Left forelimb (tissue), 1 donor: ENCODE results near the gene DNMT3B.
"Not testable (repeated sequence)": the region's sequence is repeated elsewhere in the genome, so short reads cannot be mapped to it uniquely, and the experiment has no call there.

Experiments used
- DNase-seq: peaks from one replicate; pipeline ENCODE4 v3.0.0-alpha.2; 2018; ENCODE audit warnings: low spot score

The DNMT3B gene

DNA sequence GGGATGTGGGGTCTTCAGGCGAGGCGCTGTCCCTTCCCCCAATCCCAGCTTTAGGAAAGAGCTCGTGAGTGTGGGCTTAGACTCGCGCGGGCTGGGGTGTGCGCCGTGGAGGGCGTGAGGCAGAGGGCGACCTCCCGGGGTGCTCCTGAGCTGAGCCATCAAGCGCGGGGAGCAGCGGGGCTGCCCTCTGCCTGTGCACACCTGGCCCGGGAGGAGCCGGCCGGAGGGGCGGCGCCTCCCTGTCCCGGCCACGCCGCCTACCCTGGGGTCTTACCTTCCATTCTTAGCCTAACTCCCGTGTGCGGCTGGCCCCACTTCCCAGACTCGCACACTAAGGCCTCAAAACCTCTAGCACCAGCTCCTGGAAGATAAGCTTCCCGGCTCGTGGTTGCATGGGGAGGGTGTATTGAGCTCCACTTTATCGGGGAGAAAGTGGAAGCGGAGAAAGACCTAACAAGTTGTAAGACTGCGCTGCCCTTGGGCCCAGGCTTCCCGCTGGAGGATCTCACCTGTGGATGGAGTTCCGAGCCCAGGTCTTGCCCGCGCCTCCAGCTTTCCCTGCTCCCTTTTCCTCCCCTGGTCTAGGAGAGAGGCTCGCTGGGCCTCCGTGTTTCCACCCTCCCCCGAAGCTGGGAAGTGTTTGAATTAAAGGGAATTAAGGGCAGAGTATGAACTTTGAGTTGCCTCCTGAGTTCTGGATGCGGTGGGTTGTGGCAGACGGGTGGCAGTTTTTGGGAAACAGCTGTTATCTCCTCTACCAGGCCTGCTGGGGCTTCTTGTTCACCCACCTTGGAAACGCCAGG, 1.2 kb downstream of the DNMT3B start:
- no peak for DNase-seq

DNA sequence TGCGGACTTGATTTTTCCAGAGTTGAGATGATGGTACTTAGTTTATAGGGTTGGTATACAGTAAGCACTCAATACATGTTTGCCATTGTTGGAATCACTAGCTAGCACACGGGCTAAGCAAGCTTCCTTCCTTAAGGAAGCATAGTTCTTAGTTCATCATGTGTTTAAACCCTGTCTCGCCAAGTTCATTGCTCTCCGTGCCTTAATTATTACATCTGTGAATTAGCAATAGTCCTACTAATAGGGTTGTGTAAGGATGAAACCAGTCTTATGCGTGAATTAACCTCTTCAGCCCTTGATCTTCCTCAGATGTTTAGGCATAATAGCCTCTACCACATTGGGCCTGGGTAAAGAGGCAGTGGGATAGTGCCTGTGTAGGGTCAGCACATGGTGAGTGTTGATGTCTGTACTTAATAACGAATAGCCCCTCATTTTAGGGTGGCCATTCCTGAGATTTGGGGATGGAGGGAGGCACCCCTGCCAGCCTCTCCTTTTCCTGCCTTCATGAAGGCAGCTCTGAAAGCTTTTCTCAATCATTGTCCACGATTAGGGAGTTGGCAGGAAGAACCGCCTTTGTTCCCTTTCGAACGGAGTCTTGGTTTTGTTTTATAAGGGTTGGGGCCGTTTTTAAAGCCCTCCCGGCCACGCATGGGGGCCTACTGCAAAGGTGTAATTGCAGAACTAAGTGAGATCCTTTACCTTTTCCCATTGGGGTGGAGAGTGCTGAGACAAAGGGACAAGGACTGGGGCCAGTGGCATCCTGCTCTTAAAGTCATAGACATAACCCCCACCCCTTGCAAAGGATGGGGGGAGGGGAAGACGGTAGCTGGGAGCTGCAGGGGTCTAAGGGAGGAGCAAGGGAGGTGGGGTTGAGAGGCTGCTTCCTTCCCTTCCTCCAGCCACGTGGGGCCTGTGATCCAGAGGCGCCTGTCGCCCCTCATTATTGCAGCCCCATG, 2.1 kb downstream of the DNMT3B start:
- DNase-seq, result no peak

DNA sequence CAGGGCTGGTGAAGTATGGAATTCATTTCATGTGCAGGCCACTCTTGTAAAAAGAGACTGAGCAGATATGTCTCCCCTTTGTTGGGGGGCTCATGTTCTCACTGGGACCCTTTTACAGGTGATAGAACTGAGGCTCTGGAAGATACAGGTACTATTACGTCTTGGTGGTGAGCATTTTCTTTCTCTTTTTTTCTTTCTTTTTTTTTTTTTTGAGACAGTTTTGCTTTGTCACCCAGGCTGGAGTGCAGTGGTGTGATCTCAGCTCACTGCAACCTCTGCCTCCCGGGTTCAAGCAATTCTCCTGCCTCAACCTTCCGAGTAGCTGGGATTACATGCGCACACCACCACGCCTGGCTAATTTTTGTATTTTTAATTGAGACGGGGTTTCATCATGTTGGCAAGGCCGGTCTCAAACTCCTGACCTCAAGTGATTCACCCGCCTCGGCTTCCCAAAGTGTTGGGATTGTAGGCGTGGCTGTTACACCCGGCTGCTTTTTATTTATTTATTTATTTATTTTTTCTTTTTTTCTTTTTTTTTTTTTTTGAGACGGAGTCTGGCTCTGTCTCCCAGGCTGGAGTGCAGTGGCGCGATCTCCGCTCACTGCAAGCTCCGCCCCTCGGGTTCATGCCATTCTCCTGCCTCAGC, 3.2 kb downstream of the DNMT3B start:
- DNase-seq, result not testable (repeated sequence)

DNA sequence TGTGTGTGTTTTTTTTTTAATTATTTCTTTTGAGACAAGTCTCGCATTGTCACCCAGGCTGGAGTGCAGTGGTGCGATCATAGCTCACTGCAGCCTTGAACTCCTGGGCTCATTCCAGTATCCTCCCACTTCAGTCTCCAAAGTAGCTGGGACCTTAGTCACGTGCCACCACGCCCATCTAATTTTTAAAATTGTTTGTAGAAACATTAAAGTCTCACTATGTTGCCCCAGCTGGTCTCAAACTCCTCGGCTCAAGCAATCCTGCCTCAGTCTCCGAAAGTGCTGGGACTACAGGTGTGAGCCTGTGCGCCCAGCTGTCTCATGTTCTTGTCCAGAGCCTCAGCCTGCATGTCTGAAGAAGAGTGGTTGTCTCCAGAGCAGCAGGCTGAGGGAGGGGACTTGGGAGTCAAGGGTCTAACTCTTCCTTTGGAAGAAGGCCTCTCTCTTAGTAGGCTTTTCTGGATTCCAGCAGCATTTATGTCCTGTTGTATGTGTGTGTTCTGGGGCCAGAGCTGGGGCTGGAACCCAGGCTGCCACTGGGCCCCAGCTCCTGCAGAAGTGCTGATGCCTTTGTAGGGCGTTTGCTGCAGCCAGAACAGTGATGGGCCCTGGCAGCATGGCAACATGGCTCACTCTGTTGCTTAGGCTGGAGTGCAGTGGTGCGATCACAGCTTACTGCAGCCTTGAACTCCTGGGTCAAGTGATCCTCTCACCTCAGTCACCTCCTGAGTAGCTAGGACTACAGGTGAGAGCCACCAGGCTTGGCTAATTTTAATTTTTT, 5.4 kb downstream of the DNMT3B start:
- no peak for DNase-seq

DNA sequence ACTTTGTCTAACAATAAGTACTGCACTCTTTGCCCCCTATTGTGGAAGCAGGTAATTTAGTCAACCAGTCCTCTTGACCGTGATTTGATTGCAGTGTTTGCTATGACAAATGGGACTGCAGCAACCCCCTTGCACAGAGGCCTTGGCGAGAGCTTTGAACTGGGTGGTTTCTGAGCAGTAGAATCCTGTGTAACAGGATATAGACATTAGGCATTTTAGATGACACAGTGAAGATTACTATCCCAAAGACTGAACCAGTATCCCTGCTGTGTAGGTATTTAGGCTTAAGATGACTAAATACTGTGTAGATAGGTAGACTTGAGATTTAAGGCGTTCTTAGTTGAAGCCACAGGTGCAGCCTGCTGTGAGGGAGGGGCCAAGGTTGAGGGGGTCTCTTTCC, 9.9 kb downstream of the DNMT3B start:
- no peak for DNase-seq

DNA sequence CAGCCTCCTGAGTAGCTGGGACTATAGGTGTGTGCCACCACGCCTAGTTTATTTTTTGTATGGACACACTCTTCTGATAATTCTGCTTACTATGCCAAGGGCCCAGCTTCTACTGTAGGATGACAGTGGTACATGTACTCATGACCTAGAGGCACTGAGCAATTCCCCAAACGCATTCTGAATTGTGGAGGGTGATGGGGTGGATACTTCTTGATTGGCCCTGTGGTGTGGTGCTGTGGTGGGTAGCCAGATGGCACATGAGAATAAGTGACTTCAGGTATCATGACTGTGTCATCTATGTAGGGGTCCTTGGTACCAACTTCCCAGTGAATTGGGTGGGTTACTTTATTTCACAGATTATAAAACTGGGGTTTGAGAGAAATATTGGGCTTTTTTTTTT, 11.0 kb downstream of the DNMT3B start:
- DNase-seq, result no peak

DNA sequence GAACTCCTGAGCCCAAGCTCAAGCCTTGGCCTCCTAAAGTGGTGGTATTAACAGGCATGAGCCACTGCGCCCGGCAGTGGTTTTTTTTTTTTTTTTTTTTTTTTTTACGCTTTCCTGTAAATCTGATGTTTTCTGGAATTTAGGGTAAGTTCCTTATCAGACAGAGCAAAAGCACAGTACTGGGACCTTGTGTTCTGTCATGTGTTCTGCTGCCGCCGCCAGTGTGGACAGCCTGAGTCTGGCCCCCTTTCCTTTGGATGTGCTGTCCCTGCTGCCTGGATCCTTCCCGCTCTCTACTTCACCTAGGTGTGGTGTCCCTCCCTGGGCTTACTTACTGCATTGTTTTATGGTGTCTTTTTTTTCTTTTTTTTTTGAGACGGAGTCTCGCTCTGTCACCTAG, 11.7 kb downstream of the DNMT3B start:
- no peak for DNase-seq

DNA sequence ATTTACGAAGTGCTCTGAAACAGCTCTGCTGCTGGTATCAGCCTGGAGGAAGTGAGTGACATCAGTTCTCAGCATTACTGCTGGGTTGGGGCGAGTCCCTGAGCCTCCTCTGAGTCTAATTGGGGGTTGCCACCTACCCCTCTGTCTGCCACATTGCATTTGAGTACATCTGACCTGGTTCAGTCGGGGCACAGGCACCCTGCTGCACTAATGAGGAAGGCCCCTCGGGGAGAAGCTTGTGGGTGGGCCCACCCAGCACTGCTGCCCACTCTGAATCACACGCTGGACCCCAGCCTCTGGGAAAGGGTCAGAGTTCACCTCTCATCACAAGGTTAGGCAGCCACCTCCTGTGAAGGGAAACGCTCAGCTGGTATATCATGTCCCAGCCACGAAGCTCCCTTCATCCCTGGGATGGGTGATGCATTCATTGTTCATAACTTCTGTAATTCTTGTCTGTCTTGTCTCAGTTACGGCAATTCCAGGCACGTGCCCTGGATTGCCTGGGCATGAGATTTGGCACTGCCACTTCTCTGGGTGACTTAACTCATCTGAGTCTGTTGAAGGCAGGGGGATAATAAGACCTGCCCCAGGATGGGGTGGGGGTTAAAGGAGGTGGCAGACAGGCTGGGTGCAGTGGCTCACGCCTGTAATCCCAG, 13.3 kb downstream of the DNMT3B start:
- DNase-seq, result no peak

DNA sequence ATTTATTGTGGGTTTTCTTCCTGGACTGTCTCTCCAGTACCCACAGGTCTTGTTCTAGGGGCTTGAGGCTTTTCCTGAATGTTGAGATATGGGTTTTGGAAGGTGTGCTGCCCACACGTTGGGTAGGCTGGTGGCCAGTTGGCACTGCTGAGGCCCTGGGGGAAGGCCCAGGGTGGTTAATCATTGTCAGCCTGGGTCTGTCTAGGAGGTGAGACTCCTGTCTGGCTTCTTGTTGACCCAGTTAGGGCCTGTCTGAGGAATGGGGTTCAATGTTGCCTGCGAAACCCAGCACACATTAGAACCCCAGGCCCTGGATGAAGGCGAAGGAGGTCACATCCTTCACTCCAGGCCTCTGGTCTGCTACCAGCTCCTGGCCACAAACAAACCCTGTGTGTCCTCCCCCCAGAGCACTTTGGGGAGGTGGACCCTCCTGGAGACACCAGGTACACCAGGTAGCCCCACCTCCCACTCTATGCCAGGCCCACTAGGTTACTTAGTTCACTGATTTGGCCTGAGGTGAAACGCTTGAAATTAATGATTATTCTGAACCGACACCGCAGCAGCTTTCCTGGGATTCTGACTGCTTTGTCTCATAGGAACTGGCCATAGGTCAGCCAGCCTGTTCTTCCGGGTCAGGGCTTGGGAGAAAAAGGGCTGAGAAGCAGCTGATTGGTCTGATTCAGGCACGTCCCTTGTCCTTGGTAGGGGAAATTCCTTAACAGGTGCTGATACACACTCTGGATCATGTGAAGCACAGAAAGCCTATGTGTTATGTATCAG, 15.2 kb downstream of the DNMT3B start:
- no peak for DNase-seq

DNA sequence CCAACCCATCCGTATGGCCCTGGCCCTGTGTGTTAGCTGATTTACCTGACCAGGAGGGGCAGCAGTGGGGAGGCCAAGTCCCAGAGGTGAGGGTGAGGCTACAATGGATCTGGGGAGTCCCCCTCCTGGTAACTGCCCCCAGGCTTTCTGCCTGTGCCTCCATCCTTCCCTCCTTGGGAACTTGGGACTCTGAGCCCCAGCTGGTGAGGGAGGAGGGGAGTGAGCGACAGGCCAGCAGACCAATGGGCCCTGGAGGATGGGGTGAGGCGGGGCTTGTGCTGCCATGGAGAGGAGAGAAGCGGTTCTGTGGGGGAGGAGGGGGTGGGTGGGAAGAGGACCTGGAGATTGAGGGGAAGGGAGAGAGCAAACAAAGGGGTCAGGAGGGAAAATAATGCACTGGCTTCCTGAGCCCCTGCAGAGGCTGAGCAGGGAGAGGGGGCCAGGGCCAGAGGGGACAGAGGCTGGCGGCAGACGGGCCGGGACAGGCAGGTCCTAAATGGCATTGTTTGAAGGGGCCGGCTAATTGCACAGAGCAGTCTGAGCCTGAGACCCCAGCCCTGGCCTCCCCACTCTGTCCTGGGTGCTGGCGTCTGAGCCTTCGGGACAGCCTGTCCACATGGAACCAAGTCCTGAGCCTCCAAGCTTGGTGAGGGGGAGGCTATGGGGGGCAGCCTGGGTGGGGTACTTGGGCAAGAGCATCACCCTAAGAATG, 17.5 kb downstream of the DNMT3B start:
- no peak for DNase-seq

DNA sequence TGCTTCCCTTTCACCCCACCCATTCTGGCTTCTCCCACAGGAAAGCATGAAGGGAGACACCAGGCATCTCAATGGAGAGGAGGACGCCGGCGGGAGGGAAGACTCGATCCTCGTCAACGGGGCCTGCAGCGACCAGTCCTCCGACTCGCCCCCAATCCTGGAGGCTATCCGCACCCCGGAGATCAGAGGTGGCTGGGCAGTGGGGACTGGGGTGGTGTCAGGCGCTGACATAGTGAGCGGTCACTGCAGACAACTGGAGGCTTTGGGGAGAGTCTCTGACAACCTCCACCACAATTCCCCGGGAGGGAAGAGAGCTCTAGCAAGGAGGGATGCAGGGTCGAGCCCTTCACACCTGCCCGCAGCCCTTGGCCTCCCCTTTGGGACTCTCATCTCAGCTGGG, 18.1 kb downstream of the DNMT3B start:
- no peak for DNase-seq

DNA sequence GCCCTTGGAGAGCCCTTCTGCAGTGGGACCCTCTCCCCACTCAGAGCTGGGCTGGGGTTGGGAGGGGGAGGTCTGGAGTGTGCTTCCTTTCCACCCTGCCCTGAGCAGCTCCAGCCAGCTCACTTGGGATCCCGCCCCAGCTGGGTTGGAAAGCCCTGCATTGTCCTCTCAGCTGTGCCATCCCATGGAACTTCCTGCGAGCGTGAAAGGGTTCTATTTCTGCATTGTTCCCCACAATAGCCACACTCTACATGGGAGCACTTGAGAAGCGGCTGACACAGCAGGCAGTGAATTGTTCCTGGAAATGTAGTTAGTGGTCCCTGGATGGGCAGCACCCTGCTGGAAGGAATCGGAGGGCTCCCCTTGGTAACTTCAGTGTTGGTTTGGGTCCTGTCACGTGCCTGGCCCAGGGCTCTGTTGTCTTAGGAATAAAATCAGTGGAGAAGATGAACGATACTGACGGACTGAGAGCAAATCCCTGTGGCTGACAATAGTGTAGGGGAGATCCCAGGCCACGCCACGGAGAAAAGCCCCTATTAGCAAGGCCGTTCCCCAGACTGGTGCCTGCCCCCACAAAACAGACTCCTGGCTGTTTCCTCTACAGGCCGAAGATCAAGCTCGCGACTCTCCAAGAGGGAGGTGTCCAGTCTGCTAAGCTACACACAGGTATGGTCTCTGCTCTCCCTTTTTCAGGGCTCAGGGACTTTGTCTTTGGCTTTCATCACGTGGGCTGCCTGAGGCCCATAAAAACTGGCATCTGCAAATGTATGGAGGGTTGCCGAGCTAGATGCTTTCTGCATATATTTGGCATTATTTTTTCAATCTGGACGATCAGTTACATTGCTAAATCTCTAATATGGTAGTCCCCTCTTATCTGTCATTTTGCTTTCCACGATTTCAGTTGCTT, 18.8 kb downstream of the DNMT3B start:
- DNase-seq, result no peak

DNA sequence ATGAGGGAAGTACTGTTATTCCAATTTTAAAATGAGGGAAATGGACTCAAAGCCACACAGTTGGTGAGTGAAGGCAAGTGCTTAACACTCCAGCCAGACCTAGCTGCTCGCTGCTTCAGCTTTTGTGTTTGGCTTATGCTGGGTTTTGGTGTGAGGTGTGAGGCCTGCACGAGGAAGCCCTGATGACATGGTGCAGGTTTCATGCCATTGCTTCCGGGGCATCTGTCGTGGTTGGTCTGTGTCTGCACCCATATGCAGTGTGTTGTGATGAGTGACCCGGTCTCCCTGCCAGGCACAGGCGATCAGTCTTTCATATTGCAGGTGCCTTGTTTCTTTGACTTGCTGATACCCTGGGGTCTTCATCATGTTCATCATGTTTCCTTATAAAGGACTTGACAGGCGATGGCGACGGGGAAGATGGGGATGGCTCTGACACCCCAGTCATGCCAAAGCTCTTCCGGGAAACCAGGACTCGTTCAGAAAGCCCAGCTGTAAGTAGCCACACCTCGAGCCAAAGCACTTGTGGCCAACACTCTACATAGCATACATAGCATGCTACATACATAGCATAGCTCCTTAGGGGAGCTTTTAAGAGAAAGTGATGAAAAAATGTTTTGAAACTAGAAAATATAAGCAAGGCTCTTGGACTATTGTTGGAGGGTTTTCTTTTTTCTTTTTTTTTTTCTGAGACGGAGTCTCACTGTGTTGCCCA, 22.3 kb downstream of the DNMT3B start:
- no peak for DNase-seq

DNA sequence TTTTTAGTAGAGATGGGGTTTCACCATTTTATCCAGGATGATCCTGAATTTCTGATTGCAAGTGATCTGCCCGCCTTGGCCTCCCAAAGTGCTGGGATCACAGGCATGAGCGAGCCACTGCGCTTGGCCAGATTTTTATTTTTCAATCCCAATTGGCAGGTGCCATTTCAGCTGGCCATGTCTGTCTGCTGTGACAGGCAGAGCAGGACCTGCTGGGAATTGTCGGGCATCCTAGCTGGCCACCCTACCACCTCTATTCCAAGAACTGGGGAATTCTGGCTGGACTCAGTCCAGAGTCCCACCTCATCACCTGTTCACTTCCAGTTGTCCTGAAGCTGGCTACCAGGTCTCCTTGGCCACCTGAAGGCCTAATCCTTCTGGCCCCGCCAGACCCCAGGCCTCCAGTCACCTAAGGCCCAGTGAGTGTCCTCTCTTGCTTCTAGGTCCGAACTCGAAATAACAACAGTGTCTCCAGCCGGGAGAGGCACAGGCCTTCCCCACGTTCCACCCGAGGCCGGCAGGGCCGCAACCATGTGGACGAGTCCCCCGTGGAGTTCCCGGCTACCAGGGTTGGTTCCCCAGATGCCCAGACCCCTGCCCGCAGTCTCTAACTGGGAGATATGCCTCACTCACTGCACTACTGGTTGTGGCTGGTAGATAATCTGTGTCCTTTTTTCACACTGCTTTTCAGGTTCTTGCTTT, 24.0 kb downstream of the DNMT3B start:
- no peak for DNase-seq

DNA sequence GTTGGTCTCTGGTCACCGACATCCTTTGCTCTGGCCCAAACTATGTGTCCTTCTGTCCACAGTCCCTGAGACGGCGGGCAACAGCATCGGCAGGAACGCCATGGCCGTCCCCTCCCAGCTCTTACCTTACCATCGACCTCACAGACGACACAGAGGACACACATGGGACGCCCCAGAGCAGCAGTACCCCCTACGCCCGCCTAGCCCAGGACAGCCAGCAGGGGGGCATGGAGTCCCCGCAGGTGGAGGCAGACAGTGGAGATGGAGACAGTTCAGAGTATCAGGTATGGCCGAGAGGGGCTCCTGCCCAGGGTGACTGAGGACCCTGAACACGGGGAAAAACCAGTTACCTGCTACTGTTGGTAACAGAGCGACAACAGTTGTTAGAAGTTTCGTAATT, 25.0 kb downstream of the DNMT3B start:
- no peak for DNase-seq

DNA sequence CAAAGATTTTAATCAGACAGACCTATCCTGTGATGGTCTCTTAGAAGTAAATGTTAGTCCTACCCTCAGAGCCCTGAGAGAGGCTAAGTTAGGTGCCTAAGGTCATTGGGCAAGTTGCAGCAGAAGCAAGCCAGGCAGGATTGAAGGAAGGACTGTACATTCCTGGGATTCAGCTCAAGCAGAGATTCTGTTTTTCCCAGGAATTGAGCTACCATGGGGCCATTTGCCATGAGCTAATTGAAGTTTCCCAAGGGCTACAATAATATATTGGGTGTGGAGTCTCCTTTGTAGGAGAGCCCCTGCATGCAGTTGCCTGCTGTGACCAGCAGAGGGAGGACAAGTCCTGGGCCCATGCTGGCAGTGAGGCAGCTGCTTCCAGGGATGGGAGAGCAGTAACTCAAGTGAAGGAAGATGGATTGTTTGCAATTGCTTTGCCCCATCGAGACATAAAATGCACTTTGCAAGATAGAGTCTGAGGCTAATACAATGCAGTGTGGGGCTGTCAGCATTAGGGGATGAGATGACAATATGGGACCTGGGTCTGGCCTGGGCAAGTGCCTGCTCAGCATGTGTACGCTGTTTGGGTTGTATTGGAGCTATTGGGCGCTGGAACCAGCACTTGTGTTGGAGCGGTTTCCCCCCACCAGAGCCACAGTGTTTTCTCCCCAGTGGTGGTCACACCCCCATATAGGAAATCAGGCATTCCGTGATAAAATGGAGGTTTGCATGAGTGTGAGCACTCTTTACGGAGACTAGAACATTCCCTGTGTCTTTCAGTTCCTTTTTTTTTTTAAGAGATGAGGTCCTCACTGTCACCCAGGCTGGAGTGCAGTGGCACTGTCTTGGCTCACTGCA, 27.9 kb downstream of the DNMT3B start:
- peak; percentile 78 for DNase-seq

DNA sequence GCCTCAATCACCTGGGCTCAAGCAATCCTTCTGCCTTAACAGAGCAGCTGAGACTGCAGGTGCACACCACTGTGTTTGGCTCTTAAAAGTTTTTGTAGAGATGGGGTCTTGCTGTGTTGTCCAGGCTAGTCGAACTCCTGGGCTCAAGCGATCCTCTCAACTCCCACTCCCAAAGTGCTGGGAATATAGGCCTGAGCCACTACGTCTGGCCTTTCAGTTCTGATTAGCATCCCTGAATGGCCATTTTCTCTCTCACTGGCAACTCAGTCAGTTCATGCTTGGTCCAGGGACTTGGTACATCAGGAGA, 28.5 kb downstream of the DNMT3B start:
- no peak for DNase-seq
